G401 (cell line): ENCODE measurements around the gene TBC1D1. TPM values are rescaled to one million over a fixed set of nuclear protein-coding genes. Genes with fewer than 3 reads are reported as not detected.

Source experiments
- DNase-seq: peaks from one replicate; pipeline ENCODE4 v3.0.0-alpha.2; 2015; ENCODE audit warnings: low spot score
- in situ Hi-C: cut with HindIII; loops from 2 replicates; pipeline ENCODE4 v1.10.0; 2016; ENCODE audit warnings: low sequenced_read_pairs, mixed read lengths
- total RNA-seq: library from RNA; depleted of rRNA; stranded (reverse); fragments of >200 nt; shearing (Covaris generic); gene quantifications from 2 replicates; pipeline ENCODE4 v1.2.3, GENCODE V29; 2014; rRNA removed

TBC1D1 gene
- total RNA-seq, 1 experiment from 2014 or later = 85.5 TPM

GRCh38 chr4:38182334-38182998 lies 291.6 kb downstream of the TBC1D1 start:
- in situ Hi-C loops = no loop called here
- DNase-seq = no peak

- no peak for DNase-seq
- in situ Hi-C loops = no loop called here
Observed at GRCh38 chr4:38184404-38184803, 293.5 kb downstream of the TBC1D1 start.

- in situ Hi-C loops = no loop called here
- no peak for DNase-seq
Observed at GRCh38 chr4:38185406-38186144, 294.7 kb downstream of the TBC1D1 start.

GRCh38 chr4:38188136-38188535 lies 297.3 kb downstream of the TBC1D1 start:
- in situ Hi-C loops = no loop called here
- DNase-seq = no peak

- in situ Hi-C loops = no loop called here
- no peak for DNase-seq
Observed at GRCh38 chr4:38188631-38189101, 297.8 kb downstream of the TBC1D1 start.

Other genes starting within 250 kb of the TBC1D1 start
- gene RELL1, start 204.7 kb upstream of the TBC1D1 start, total RNA-seq = 14.3 and 34.0 TPM in 2 replicates
- gene PGM2, start 64.4 kb upstream of the TBC1D1 start, total RNA-seq = 38.0 and 40.1 TPM in 2 replicates
- not detected in 2 replicates for gene PTTG2, start 69.3 kb downstream of the TBC1D1 start, total RNA-seq